ENCODE data around the gene FAM13A. TPM values are rescaled to one million over a fixed set of nuclear protein-coding genes. Genes with fewer than 3 reads are reported as not detected.

The FAM13A gene
- total RNA-seq, 2 donors from 2014 or later, result 2.2 to 6.6 TPM

DNA sequence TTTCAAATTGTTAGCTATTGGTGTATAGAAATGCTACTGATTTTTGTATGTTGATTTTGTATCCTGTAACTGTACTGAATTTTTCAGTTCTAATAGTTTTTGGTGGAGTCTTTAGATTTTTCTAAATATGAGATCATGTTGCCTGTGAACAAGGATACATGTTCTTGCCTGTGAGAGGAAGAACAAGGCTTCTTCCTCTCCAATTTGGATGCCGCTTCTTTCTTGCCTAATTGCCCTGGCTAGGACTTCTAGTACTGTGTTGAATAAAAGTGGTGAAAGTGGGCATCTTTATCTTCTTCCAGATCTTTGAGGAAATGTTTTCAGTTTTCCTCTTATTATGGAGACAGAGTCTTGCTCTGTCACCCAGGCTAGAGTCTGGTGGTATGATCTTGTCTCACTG, 343.2 kb downstream of the FAM13A start:
- H3K9me3 Mint-ChIP-seq, result peaks cover 17 to 19% of the 10 kb centered on the region in 2 donors
- DNase-seq (ENCODE audit: low spot score in 2 of 2), result no peak
- ATAC-seq, result no peak
- H3K36me3 Mint-ChIP-seq, result peaks cover 68 to 69% of the 10 kb centered on the region in 2 donors
- H3K27ac Mint-ChIP-seq, result peak overlapping the region in 1 of 2 donors; percentile 9

DNA sequence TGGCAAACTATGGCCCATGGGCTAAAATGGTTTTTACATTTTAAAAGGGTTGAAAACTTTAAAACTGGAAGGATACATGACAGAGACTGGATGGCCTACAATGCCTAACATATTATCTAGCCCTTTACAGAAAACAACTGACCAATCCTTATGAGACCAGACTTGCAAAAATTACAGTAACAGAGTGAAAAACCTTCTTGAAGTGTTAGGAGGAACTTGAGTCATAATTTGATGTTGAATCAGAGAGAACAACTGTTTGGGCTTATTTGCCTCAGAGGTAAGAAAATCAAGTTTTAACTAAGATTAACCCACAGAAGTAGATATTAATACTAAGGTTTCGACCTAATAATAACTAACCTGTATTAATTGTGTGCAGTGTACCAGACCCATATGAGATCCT, 347.0 kb downstream of the FAM13A start:
- H3K9me3 Mint-ChIP-seq, result peaks cover 3 to 4% of the 10 kb centered on the region in 2 donors
- H3K36me3 Mint-ChIP-seq, result peaks cover 35 to 55% of the 10 kb centered on the region in 2 donors
- H3K27ac Mint-ChIP-seq, result no peak overlapping the region
- DNase-seq (ENCODE audit: low spot score in 2 of 2), result no peak
- ATAC-seq, result peak in 1 of 2 donors; percentile 76

DNA sequence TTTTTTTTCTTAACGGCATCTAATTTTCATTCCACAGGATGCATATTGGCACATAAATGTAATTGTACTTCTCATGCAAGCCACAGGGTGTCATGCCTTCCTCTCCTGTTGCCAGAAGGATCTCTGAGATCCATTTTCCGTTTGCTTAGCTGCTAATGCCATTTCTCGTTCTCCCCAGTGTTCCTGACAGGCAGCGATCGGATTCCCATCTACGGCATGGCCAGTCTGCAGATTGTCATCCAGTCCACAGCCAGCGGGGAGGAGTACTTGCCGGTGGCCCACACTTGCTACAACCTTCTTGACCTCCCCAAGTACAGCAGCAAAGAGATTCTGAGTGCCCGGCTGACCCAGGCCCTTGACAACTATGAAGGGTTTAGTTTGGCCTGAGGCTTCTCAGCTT, 350.4 kb downstream of the FAM13A start:
- DNase-seq (ENCODE audit: low spot score in 2 of 2) (no peak), ATAC-seq (no peak)
- Mint-ChIP-seq H3K27ac (no peak overlapping the region), H3K9me3 (peaks cover 0 to under 1% of the 10 kb centered on the region in 2 donors), H3K36me3 (peaks cover 17 to 24% of the 10 kb centered on the region in 2 donors)

DNA sequence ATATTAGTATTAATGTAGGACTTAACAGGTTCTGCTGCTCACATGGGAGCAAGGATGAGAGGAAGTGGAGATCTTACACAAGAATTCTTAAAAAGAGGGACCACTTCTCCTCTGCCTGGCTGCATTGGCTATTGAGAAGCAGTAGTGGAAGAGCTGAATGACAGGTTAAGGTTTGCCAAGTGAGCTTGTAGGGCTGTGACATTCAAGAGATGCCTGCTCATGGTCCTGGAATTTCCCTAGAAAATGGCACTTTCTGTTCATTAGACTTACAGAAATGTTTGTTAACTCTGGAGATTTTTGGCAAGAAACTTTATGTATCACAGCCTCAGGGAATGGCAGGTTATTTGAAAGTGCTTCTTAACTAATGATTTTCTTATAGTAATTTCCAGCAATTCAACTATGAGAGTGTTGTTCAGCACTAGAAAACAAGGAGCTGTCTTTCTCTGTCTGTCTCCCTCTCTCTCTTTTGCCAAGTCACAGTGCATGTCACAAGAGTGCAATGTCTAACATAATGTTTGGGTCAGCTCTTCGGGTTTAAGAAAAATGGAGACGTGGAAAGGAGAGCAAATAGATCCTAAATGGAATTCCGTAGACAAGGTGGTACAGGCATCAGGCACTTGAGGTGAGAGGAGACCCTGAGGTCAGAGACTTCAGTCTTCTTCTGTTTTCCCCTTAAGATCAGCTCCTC, 351.0 kb downstream of the FAM13A start:
- no peaks in the 10 kb centered on the region for H3K9me3 Mint-ChIP-seq
- no peak for DNase-seq (ENCODE audit: low spot score in 2 of 2)
- ATAC-seq, result no peak
- H3K27ac Mint-ChIP-seq, result no peak overlapping the region
- H3K36me3 Mint-ChIP-seq, result peaks cover 16 to 24% of the 10 kb centered on the region in 2 donors

DNA sequence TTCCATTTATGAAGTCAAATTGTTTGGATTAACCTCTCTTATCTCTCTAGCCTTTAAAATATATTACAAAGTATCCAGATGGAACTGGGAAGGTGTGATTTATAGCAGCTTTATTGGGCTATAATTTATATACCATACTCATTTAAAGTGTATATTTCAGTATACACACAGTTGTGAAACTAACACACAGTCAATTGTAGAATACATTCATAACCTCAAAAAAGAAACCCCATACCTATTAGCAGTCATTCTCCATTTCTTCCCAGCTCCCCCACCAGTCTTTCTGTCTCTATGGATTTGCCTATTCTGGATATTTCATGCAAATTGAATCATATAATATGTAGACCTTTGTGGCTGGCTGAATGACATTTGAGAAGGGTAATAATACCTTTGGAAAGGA, 351.8 kb downstream of the FAM13A start:
- peak; percentile 44 to 63 for ATAC-seq
- Mint-ChIP-seq H3K27ac (no peak overlapping the region), H3K36me3 (peaks cover 16 to 24% of the 10 kb centered on the region in 2 donors), H3K9me3 (no peaks in the 10 kb centered on the region)
- no peak for DNase-seq (ENCODE audit: low spot score in 2 of 2)

DNA sequence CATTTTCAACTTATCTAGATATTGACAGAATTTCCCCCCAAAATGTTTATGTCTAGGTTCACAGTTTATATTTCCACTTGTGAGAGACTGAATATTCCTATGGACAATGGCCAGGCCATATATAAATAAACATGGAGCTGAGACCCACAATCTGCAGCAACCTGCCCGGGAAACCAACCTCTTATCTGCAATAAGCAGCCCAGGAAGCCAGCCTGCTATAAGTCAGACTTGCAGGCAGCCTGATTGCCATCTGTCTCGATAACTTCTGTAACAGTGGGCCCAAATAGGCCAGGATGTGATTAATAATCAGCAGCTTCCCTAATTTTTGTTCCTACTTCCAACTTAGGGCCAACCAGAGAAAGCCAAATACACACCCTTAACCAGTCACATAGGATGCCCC, 354.2 kb downstream of the FAM13A start:
- no peaks in the 10 kb centered on the region for H3K9me3 Mint-ChIP-seq
- ATAC-seq, result no peak

DNA sequence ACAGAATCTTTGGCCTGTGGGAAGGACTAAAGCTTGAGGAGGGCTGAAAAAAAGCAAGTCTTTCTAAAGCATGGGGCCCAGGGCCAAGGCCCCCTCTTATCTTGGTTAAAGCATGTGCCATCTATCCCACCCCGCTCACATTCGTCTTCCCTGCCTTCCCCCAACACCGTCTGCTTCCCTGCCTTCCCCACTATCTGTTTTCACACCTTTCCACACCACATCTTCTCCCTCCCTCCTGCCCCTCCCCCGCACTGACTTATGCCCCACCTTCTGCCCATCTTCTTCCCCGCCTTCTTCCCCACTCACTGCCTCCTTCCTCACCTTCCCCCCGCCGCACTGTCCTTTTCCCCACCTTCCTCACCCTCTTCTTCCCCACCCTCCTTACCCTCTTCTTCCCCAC, 358.5 kb downstream of the FAM13A start:
- Mint-ChIP-seq H3K27ac (peak overlapping the region in 1 of 2 donors; percentile 92), H3K9me3 (no peaks in the 10 kb centered on the region), H3K36me3 (peaks cover 7 to 23% of the 10 kb centered on the region in 2 donors)
- ATAC-seq (no peak), DNase-seq (ENCODE audit: low spot score in 2 of 2) (no peak)

More for the DNA sequence above, 354.2 kb downstream of the FAM13A start:
- no peak for DNase-seq (ENCODE audit: low spot score in 2 of 2)
- Mint-ChIP-seq H3K27ac (no peak overlapping the region), H3K36me3 (peaks cover 11 to 19% of the 10 kb centered on the region in 2 donors)

DNA sequence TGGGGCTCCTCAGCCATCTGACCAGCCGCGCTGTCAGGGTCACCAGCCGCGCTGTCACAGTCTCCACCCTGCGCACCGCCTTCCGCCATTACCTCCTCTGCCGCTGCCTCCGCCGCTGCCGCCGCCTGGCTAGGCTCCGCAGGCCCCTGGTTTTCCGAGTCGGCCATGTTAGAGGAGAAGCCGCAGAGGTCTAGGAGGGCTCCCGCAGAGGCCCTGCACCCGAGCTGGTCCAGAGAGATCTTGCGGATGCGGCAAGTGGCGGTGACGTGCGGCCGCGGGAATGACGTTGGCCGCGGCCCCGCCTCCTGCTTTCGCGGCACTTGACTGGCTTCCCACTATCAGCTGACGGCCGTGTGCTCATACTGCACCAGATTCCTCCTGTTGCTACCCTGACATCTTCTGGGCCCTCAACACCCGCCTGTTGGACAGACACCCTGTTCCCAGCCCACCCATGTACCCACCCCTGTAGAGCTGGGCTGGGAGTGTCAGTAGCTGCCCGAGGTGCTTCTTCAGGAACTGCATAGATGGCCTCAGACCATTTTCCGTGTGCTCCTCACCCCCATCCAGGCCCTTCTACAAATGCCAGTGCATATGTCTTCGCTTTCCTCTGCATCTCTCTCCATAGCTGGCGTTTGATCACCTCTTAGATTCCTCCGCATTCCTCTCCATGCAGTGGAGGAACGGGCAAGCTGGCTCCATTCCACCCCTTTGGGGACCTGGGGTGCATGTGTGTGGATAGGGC, 359.2 kb downstream of the FAM13A start, which contains the start of gene NAP1L5:
Gene NAP1L5, minus strand, starts transcription at position 242 of the 742 bp plus-strand sequence. Its CDS starts 75 bp downstream, at position 167.
- Mint-ChIP-seq H3K9me3 (no peaks in the 10 kb centered on the region), H3K36me3 (peaks cover 7 to 23% of the 10 kb centered on the region in 2 donors), H3K27ac (peak within 1 kb of the TSS; percentile 92)
- peak; percentile 85 to 94 for ATAC-seq
- peak; percentile 42 to 73 for DNase-seq (ENCODE audit: low spot score in 2 of 2)

DNA sequence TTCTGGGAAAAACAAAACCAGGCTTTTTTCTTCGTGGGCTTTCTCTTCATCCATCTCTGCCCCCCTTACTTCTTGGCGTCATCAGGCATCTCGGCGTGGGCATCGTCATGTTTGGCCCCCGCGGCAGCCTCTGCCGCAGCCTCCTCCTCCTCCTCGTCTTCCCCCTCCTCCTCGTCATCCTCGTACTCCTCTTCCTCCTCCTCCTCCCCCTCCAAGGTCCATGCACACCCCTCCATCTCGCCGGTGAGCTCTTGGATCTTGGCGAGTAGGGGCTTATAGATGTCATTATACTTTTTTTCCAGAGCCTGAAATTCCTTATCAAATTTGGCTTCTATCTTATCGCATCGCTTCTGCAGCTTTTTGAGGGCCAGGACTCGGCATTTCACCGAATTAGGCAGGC, 359.8 kb downstream of the FAM13A start:
- Mint-ChIP-seq H3K27ac (peak overlapping the region; percentile 76 to 92), H3K9me3 (no peaks in the 10 kb centered on the region), H3K36me3 (peaks cover 7 to 23% of the 10 kb centered on the region in 2 donors)
- DNase-seq (ENCODE audit: low spot score in 2 of 2), result no peak
- peak; percentile 21 to 68 for ATAC-seq

DNA sequence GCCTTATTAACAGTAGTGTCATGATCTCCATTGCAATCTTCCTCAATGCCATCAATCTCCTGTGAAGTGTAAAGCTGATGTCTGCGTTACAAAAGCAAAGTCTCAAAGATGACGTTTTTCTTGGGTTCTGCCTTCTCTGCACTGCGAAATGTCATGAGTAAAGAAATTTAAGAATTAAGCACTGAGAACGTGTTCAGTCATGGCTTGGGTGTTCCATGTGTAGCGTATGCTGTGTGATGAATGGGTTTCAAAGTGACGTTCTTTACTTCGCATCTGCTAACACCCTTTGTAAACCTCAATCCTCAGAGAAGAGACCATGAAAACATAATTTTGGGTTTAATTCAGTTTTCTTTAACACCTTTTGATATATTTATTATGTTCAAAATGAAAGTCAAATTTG, 360.4 kb downstream of the FAM13A start:
- DNase-seq (ENCODE audit: low spot score in 2 of 2), result no peak
- peak overlapping the region; percentile 76 to 92 for H3K27ac Mint-ChIP-seq
- no peaks in the 10 kb centered on the region for H3K9me3 Mint-ChIP-seq
- ATAC-seq, result no peak
- peaks cover 7 to 23% of the 10 kb centered on the region in 2 donors for H3K36me3 Mint-ChIP-seq

DNA sequence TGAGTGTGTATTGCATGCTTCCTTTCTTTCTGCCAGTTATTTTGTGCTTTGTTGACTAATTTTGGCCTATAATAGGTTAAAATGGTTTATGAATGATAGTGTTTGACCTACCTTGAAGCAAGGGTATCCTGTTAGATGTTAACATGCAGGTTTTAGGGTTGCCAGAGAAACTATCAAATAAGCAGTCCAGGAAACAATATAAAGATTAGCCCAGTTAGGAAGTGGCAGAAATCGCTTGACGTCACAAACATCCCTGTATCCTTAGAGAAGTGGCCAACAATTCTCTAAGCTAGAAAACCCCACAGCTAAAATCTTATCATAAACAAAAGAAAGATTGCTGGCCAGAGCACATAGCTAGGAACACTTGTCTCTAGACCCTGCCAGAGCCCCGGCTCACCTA, 363.2 kb downstream of the FAM13A start:
- ATAC-seq (no peak), DNase-seq (ENCODE audit: low spot score in 2 of 2) (no peak)
- Mint-ChIP-seq H3K36me3 (peaks cover 7 to 17% of the 10 kb centered on the region in 2 donors), H3K27ac (no peak overlapping the region), H3K9me3 (no peaks in the 10 kb centered on the region)

DNA sequence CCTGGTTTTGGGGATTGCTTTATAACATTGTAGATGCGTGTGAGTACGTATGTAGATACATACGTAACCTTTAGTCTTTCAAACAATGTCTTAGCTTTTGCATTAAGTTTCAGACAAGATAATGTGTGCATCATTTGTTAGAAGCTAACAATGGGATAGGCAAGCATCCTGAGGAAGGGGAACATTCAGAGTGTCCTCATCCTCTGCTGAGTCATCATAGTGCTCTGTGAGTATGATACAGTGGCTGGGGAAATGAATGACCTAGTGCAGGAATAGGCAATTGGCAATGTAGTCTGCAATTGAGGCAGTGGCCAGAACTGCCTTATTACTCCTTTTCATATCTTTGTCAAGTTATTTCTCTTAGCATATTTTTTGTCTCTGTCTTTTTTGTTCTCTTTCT, 366.6 kb downstream of the FAM13A start:
- DNase-seq (ENCODE audit: low spot score in 2 of 2), result no peak
- Mint-ChIP-seq H3K27ac (no peak overlapping the region), H3K9me3 (no peaks in the 10 kb centered on the region), H3K36me3 (no peaks in the 10 kb centered on the region)
- ATAC-seq, result no peak

DNA sequence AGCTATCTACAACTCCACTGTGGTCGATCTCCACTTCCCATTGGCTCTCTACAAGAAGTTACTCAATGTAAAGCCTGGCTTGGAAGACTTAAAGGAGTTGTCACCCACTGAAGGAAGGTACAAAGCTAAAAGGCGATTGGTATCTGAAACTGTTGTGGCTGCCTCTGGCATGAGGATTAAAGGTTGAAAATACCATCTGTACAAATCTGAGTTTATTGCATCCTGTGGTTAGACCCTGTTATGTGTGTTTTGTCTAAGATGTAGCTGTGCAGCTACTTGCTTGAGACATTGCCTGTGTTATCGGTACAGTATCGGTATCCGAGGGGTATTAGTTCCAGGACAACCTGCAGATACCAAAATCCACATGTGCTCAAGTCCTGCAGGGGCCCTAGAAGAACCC, 375.8 kb downstream of the FAM13A start:
- Mint-ChIP-seq H3K27ac (no peak overlapping the region), H3K36me3 (peaks cover 0 to 34% of the 10 kb centered on the region in 2 donors), H3K9me3 (no peaks in the 10 kb centered on the region)
- no peak for DNase-seq (ENCODE audit: low spot score in 2 of 2)
- ATAC-seq, result no peak

Other genes starting within 250 kb of the FAM13A start
- gene TIGD2, start 54.3 kb upstream of the FAM13A start, total RNA-seq, result 1 to 10 TPM in 1 of 2 donors, under 1 TPM in 1; 0.61 to 1.8 TPM